Caco-2 (cell line): ENCODE data around the gene RNF38. TPM values are rescaled to one million over a fixed set of nuclear protein-coding genes. Genes with fewer than 3 reads are reported as not detected.

Experiments
- BruUV-seq: library from RNA; stranded (reverse); fragments of 400-500 nt; replicated peaks from 2 replicates; lab custom pipeline; 2021; lab: Mats Ljungman, UMichigan
- CTCF ChIA-PET: fragments of 300-600 bp; sonication (Branson Sonifier 250); formaldehyde crosslinking; loops from one replicate; lab custom pipeline; 2022; ENCODE audit warnings: antibody characterized with exemption; lab: Charles Lee
- POLR2A ChIA-PET: fragments of 300-600 bp; sonication (Branson Sonifier 250); formaldehyde crosslinking; loops from one replicate; lab custom pipeline; 2022; ENCODE audit warnings: antibody characterized with exemption; lab: Charles Lee
- DNase-seq, 2 experiments: peaks; one replicate each; pipeline versions ENCODE4 v3.0.0 to v3.0.0-alpha.2; 2020 to 2022
- H3K27me3 ChIP-seq: replicated peaks from 2 replicates; pipeline ENCODE4 v1.6.0; 2011; ENCODE audit warnings: low read length; ENCODE audit not compliant: control insufficient read depth, insufficient read depth
- H3K36me3 ChIP-seq: 2 replicates; pipeline ENCODE4 v1.5.1; 2011; ENCODE audit warnings: low read length; ENCODE audit not compliant: control insufficient read depth, insufficient read depth
- H3K4me1 ChIP-seq: fragments of 250-450 bp; sonication (Bioruptor Pico); 2 replicates; pipeline ENCODE4 v1.5.1; 2020; ENCODE audit warnings: mild to moderate bottlenecking
- H3K4me3 ChIP-seq: 2 replicates; pipeline ENCODE4 v1.5.1; 2011; ENCODE audit warnings: low read depth, mild to moderate bottlenecking, control low read depth, low read length
- H3K9me3 ChIP-seq: fragments of 250-450 bp; sonication (Bioruptor Pico); 2 replicates; pipeline ENCODE4 v1.5.1; 2020; ENCODE audit warnings: mild to moderate bottlenecking, moderate library complexity
- H3K27ac Mint-ChIP-seq: one replicate; pipeline ENCODE4 v1.8.0; 2022; ENCODE audit warnings: mixed read lengths; ENCODE audit not compliant: unreplicated experiment
- H3K27me3 Mint-ChIP-seq: one replicate; pipeline ENCODE4 v1.8.0; 2022; ENCODE audit warnings: mixed read lengths; ENCODE audit not compliant: insufficient read depth, unreplicated experiment
- H3K36me3 Mint-ChIP-seq: one replicate; pipeline ENCODE4 v1.8.0; 2022; ENCODE audit warnings: mild to moderate bottlenecking, mixed read lengths; ENCODE audit not compliant: insufficient read depth, unreplicated experiment
- H3K4me1 Mint-ChIP-seq: one replicate; pipeline ENCODE4 v1.8.0; 2022; ENCODE audit warnings: low read depth, mixed read lengths; ENCODE audit not compliant: unreplicated experiment
- H3K4me3 Mint-ChIP-seq: one replicate; pipeline ENCODE4 v1.8.0; 2022; ENCODE audit warnings: mild to moderate bottlenecking, moderate library complexity, mixed read lengths; ENCODE audit not compliant: unreplicated experiment
- H3K9me3 Mint-ChIP-seq: one replicate; pipeline ENCODE4 v1.8.0; 2022; ENCODE audit warnings: mixed read lengths; ENCODE audit not compliant: unreplicated experiment
- intact Hi-C: fragments of 100-400 bp; cut with micrococcal nuclease; formaldehyde crosslinking; loops from one replicate; pipeline ENCODE4 v1.10.0; 2022; ENCODE audit not compliant: unreplicated experiment
- total RNA-seq: library from RNA; stranded (reverse); gene quantifications from 2 replicates; pipeline ENCODE4 v1.2.3, GENCODE V29; 2022
- TF ChIP-seq, protein P1 (sequence below), 2 experiments: fragments of 200-600 bp in 1 of 2; IDR thresholded peaks; 1 replicate in 1 of 2; 2 replicates in 1 of 2; pipeline versions ENCODE4 v1.5.1 to v1.8.0; 2011 to 2022; ENCODE audit warnings: antibody characterized with exemption in 1 of 2, control low read depth in 1 of 2, inconsistent platforms in 1 of 2, low read depth in 1 of 2, low read length in 1 of 2, mild to moderate bottlenecking in 1 of 2, moderate library complexity in 1 of 2; ENCODE audit not compliant: insufficient read depth in 1 of 2, severe bottlenecking in 1 of 2, unreplicated experiment in 1 of 2

The RNF38 gene
- total RNA-seq, 1 experiment from 2014 or later = 43.3 TPM

DNA sequence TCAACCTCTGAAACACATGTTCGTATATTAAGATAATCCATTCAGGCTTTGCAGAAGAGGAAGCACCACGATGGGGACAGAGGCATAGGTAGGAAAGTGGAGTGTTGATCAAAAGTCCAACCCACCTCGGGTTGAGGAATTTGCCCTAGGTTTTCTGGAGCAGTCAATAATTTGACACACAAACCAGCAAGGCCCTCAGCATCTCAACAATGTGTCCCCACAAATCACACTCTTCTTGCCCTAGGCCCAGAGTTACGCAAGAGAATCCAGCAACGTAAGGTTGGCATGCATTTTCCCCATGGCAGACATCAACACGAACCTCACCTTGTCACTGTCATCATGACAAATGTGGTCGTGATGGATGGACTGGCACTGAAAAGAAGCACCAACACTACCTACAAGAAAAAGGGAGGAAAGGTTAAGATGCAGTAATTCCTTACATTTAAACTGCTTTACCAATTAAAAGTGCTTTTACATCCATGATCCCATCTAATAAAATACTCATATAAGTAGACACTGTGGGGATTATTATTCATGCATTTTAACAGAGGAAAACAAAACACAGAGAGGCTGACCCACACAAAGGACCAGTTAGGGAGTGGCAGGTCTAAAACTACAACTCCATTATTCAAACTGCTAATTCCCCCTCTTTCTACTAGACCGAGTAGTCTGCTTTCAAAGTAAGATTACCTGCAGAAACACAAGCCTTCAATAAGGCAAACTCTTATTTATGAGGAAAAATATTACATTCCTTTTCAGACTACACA, 24.4 kb upstream of the RNF38 start:
- TF ChIP-seq, protein P1, sequence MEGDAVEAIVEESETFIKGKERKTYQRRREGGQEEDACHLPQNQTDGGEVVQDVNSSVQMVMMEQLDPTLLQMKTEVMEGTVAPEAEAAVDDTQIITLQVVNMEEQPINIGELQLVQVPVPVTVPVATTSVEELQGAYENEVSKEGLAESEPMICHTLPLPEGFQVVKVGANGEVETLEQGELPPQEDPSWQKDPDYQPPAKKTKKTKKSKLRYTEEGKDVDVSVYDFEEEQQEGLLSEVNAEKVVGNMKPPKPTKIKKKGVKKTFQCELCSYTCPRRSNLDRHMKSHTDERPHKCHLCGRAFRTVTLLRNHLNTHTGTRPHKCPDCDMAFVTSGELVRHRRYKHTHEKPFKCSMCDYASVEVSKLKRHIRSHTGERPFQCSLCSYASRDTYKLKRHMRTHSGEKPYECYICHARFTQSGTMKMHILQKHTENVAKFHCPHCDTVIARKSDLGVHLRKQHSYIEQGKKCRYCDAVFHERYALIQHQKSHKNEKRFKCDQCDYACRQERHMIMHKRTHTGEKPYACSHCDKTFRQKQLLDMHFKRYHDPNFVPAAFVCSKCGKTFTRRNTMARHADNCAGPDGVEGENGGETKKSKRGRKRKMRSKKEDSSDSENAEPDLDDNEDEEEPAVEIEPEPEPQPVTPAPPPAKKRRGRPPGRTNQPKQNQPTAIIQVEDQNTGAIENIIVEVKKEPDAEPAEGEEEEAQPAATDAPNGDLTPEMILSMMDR (IDR thresholded peaks at IDR 0.05; ENCODE audit: insufficient read depth in 1 of 2, low read depth in 1 of 2, low read length in 1 of 2, severe bottlenecking in 1 of 2, unreplicated experiment in 1 of 2) = no peak
- Mint-ChIP-seq H3K36me3 (peaks cover 13% of the 10 kb centered on the region), H3K27me3 (no peaks in the 10 kb centered on the region), H3K4me1 (peaks cover 25% of the 10 kb centered on the region), H3K27ac (no peak overlapping the region), H3K9me3 (no peaks in the 10 kb centered on the region), H3K4me3 (no peak overlapping the region)
- BruUV-seq = no TSS peak
- POLR2A ChIA-PET = no interaction called here
- CTCF ChIA-PET = no interaction called here
- Histone ChIP-seq H3K9me3 (0 out of 2 replicates have a peak, but pooled peaks cover 3% of the 10 kb centered on the region), H3K27me3 (no peaks in the 10 kb centered on the region), H3K36me3 (no peaks in the 10 kb centered on the region), H3K4me3 (no peak overlapping the region), H3K4me1 (peaks cover 19% of the 10 kb centered on the region)
- intact Hi-C loops = no loop called here
- DNase-seq = no peak

DNA sequence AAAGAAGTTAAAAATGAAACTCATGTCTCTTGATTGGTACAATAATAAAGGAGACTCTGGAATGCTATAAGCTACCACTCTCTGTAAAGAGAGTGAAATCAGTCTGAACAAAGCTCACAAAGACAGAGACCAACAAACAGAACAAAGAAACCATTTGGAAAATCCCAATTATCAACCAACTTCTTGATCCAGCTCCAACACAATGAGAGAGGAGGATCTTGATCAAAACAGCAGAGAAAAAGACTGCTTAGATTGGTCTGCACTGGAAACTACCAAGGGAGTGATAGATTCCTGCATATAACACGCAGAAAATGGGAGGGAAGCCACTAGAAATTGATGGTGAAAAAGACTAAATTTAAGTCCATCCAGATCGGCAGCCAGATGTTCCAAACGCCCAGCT, 23.1 kb upstream of the RNF38 start:
- H3K4me1 Mint-ChIP-seq = peaks cover 31% of the 10 kb centered on the region
- Histone ChIP-seq H3K36me3 (no peaks in the 10 kb centered on the region), H3K4me1 (peaks cover 32% of the 10 kb centered on the region), H3K4me3 (no peak overlapping the region), H3K27me3 (no peaks in the 10 kb centered on the region), H3K9me3 (0 out of 2 replicates have a peak, but pooled peaks cover 3% of the 10 kb centered on the region)
- no peak overlapping the region for H3K4me3 Mint-ChIP-seq
- DNase-seq = no peak
- POLR2A ChIA-PET = no interaction called here
- BruUV-seq = no TSS peak
- peak overlapping the region; percentile 78 for H3K27ac Mint-ChIP-seq
- intact Hi-C loops = no loop called here
- TF ChIP-seq, protein P1 (IDR thresholded peaks at IDR 0.05; ENCODE audit: insufficient read depth in 1 of 2, low read depth in 1 of 2, low read length in 1 of 2, severe bottlenecking in 1 of 2, unreplicated experiment in 1 of 2) = no peak
- H3K27me3 Mint-ChIP-seq = no peaks in the 10 kb centered on the region
- H3K36me3 Mint-ChIP-seq = peaks cover 14% of the 10 kb centered on the region
- H3K9me3 Mint-ChIP-seq = no peaks in the 10 kb centered on the region
- CTCF ChIA-PET = interaction anchor here (0.7 kb wide), 1 partner anchor 14 kb away, joined by 6 read pairs; no protein-coding TSS in a partner anchor

DNA sequence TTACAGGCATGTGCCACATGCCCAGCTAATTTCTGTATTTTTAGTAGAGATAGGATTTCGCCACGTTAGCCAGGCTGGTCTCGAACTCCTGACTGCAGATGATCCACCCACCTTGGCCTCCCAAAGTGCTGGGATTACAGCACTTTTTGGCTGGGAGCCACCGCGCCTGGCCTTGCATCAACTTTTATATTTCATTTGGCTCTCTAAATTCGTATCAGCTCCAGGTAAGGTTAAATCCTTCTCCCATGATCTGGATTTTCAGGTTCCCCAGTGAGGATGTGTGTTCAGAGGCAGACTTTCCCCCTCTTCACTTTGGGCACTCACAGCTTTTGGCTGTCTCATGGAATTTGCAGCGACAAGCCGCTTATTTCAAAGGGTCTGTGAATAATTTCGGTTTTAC, 16.8 kb upstream of the RNF38 start:
- CTCF ChIA-PET = interaction anchor here (1.7 kb wide), 1 partner anchor 9 kb away, joined by 6 read pairs; no protein-coding TSS in a partner anchor
- H3K27ac Mint-ChIP-seq = no peak overlapping the region

More for the DNA sequence above, 16.8 kb upstream of the RNF38 start:
- intact Hi-C loops = no loop called here
- Mint-ChIP-seq H3K36me3 (peaks cover 36% of the 10 kb centered on the region), H3K9me3 (no peaks in the 10 kb centered on the region), H3K4me1 (peaks cover 11% of the 10 kb centered on the region), H3K27me3 (no peaks in the 10 kb centered on the region), H3K4me3 (no peak overlapping the region)
- H3K4me1 ChIP-seq = peaks cover 29% of the 10 kb centered on the region
- no peaks in the 10 kb centered on the region for H3K27me3 ChIP-seq
- no TSS peak for BruUV-seq
- TF ChIP-seq, protein P1 (IDR thresholded peaks at IDR 0.05; ENCODE audit: insufficient read depth in 1 of 2, low read depth in 1 of 2, low read length in 1 of 2, severe bottlenecking in 1 of 2, unreplicated experiment in 1 of 2) = no peak
- H3K4me3 ChIP-seq = no peak overlapping the region
- POLR2A ChIA-PET = no interaction called here
- DNase-seq = no peak
- H3K9me3 ChIP-seq = 0 out of 2 replicates have a peak, but pooled peaks cover 3% of the 10 kb centered on the region
- H3K36me3 ChIP-seq = no peaks in the 10 kb centered on the region
